ENCODE data around the gene NKIRAS1.
"Not testable (repeated sequence)": the region's sequence is repeated elsewhere in the genome, so short reads cannot be mapped to it uniquely, and the experiment has no call there.

NKIRAS1 gene

DNA sequence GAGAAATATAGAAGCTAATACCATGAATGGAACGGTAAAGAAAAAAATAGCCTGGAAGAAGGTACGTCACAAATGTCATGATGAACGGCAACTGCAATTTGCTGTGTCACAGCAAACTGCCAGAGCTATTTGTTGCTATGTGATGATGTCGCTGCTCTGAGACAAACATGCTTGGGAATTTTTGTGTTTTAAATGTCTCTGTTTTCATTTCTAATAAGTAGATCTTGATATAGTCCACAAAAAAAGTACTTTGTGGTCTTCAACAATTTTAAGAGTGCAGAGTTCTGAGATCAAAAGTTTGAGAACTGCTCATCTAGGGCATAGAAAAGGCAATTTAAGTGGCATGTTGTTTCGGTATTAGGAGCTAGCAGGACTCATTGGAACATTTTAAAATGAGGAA is 24.0 kb upstream of the NKIRAS1 start:
- DNase-seq (no peak), ATAC-seq (no peak)

DNA sequence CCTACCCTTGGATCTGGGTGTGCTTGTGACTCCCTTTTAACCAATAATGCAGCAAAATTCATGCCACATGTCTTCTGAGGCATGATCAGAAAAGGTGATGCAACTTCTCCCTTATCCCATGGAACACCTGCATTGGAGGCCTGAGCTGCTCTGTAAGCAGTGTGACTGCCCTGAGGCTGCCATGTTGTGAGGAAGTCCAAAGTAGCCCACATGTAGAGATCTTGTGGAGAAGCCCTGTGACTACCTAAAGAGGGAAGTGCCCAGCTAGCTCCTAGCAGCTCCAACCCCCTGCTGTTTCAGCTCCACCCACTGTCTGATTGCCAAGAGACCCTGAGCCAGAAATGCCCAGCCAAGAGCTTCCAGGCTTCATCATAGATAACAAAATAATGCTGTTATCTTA is 21.9 kb upstream of the NKIRAS1 start:
- no peak for ATAC-seq
- no peak for DNase-seq

DNA sequence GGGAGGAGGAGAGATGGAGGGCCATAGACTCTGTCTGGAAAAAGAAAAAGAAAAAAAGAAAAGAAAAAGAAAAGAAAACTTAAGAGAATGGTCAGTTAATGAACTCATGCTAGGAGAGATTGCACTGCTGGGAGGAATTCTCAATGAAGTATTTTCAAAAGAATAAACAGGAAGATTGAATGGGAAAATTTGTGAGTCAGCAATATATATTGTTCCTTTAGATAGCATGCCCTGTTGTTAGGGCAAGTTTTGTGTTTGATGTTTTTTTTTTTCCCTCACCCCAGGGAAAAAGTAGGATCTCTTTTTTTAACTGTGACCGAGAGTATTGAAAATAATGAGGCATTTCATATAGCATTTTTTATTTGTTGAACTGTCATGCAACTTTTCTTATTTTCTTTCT is 20.5 kb upstream of the NKIRAS1 start:
- DNase-seq (no peak), ATAC-seq (no peak)

- ATAC-seq: no peak
- no peak for DNase-seq
Observed at GRCh38 chr3:23934253-23934652, 17.5 kb upstream of the NKIRAS1 start.

- ATAC-seq: no peak
- no peak for DNase-seq
Observed at GRCh38 chr3:23932571-23932970, 15.8 kb upstream of the NKIRAS1 start.

GRCh38 chr3:23931597-23931996 is 14.8 kb upstream of the NKIRAS1 start:
- no peak for ATAC-seq

DNA sequence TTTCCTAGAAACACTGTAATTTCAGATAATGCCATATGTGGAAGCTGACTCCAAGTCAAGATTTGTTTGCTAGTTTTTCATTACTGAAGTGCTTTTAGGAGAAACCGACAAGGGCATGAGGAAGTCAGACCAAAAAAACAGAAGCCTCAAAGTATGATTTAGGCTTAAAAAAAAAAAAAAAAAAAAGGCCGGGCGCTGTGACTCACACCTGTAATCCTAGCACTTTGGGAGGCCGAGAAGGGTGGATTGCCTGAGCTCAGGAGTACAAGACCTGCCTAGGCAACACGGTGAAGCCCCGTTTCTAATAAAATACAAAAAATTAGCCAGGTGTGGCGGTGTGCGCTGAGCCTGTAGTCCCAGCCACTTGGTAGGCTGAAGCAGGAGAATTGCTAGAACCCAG is 11.7 kb upstream of the NKIRAS1 start:
- ATAC-seq (no peak), DNase-seq (no peak)

More at GRCh38 chr3:23931597-23931996, 14.8 kb upstream of the NKIRAS1 start:
- DNase-seq: no peak

DNA sequence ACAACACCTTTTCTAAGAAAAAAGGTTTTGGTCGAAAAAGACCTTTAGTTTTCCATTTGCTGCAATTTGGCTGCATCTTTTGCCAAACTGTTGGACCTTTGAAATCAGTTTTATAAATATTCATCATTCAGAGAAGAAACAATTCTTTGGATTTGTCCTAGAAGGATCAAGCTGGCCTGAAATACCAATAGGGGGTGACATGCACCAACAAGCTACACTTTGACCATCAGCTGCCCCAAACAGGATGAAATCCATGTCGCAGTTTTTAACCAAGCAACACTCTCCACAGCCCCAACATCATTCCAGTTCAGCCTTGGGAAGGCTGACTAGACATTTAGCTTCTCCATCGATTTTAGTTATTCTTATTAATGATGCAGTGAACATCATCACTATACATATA is 9.9 kb upstream of the NKIRAS1 start:
- no peak for DNase-seq

GRCh38 chr3:23926246-23926645 is 9.5 kb upstream of the NKIRAS1 start:
- no peak for DNase-seq
- no peak for ATAC-seq

More for the DNA sequence above, 9.9 kb upstream of the NKIRAS1 start:
- ATAC-seq: no peak

- no peak for DNase-seq
- ATAC-seq: no peak
Observed at GRCh38 chr3:23923786-23924185, 7.0 kb upstream of the NKIRAS1 start.

DNA sequence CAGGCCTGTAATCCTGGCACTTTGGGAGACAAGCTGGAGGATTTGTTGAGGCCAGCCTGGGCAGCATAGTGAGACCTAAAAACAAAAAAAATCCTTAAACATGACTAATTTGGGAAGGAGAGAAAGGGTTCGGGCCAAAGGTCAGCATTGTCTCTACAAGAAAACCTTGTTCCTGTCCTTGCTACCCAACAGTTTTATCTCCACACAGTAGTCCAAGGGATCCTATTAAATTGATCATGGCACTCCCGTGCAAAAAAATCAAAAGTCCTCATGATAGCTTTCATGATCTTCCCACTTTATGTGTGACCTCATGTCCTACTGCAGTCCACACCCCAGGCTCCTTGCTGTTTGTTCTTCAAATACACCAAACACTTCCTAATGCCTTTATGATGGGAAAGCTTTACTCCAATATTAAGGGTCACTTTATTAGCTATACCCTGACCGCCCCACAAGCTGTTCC is 4.3 kb upstream of the NKIRAS1 start:
- DNase-seq: no peak

DNA sequence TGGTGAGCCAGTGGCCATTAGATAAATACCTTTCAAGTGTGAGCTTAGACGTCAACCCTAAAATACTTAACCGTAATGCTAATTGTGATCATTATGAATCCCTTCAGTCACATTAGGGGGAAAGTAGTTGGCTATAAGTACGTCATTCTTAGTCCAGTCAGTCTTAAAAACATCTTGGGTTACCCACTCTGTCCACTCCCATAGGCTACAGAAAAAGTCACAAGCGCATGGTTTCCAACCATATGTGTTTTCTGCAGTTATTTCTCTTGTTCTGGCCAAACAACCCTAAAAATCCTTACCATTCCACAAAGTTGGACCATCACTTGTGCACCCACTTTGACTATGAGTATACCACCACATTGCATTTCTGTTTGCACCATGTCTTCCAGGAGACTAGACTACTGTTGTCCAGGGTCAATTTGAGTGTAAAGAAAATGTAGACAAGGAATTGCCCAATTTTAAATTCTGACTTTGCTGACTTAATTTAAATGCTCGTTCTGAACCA is 3.4 kb upstream of the NKIRAS1 start:
- DNase-seq: no peak
- ATAC-seq: no peak

More for the DNA sequence above, 4.3 kb upstream of the NKIRAS1 start:
- no peak for ATAC-seq

DNA sequence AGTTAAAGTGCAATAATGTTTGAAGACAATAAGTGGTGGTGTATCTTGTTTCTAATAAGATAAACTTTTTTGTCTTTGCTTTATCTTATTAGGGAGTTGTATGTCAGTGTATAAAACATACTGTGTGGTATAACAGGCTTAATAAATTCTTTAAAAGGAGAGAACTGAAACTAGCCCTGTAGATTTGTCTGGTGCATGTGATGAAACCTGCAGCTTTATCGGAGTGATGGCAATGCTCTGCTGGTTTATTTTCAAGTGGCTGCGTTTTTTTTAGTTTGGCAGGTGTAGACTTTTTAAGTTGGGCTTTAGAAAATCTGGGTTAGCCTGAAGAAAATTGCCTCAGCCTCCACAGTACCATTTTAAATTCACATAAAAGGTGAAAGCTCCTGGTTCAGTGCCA is 2.8 kb upstream of the NKIRAS1 start:
- DNase-seq (no peak), ATAC-seq (no peak)

DNA sequence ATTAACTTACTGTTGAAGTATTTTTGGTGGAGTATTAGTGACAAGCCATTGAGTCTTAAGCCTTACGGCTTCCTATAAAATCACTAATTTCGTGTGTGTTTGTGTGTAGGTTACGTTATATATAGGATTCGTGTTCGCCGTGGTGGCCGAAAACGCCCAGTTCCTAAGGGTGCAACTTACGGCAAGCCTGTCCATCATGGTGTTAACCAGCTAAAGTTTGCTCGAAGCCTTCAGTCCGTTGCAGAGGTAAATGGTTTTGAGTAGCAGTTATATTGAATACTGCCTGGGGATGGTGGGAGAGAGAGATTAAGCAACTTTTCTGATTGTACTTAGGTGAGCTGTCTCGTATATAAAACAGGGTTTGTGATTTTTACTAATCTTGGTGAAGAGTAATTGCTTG is 1.5 kb upstream of the NKIRAS1 start:
- DNase-seq, ATAC-seq: not testable (repeated sequence)

DNA sequence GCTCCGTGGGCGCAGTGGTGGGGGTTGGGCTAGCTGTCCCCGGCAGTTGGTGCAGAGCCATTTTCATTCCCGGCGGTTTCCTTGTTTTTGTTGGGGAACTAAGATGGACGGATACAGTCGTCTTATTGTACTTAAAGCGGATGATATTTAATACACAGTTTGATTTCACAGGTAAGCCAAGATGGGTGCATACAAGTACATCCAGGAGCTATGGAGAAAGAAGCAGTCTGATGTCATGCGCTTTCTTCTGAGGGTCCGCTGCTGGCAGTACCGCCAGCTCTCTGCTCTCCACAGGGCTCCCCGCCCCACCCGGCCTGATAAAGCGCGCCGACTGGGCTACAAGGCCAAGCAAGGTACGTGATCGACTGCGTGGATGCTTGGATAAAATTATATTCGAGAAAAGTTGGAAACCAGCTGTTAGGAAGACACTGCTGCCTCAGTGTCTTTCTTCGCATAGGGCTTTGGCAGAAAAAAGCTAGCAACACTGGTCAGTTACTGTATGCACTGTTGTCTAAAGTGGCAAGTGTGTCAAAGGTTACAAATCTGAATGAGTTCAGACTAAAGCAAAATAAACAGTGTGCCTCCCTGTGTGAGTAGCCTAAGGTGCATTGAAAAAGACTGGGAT is 1.0 kb upstream of the NKIRAS1 start:
- not testable (repeated sequence) for ATAC-seq, DNase-seq

GRCh38 chr3:23916152-23916885 is 471 bp downstream of the NKIRAS1 start:
- DNase-seq (no peak), ATAC-seq (peak; percentile 42)

- ATAC-seq (no peak), DNase-seq (no peak)
Observed at GRCh38 chr3:23915537-23916108, 1.2 kb downstream of the NKIRAS1 start.

DNA sequence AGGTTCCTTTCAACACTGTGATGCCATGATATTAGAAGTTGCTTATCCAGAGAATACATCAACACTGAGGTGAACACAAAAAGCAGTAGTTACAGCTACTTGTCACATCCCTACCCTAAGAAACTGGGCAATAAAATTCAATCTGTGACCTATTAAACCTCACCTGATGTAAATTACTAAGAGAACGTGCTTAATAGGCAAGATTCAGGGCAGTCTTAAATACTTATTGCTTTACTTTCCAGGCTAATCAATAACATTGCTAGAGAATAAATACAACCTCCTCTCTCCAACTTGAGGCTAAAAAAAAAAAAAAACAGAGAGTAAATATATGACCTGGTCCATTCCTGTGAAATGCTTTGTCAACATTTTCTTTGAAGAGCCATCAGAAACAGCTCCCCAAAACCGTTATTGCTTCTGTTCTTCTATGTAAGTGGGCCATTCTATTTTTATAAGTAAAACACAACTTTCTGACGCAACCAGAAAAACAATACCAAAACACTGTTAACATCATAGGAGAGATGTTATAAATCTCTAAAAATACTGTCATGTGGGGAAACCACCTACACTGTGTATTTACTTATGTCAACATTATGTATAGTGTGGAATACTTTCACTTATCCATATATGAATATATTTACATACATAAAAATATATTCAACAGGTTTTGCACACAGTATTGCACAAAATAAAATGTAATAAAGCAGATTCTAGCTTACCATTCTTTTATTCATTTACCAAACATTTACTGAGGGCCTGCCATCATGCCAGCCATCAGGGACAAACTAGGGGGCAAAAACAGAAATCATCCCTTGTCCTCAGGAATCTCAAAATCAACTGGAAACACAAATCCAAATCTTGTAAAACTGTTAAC is 2.7 kb downstream of the NKIRAS1 start:
- ATAC-seq: no peak
- no peak for DNase-seq

- no peak for ATAC-seq
- DNase-seq: no peak
Observed at GRCh38 chr3:23913182-23913581, 3.6 kb downstream of the NKIRAS1 start.

GRCh38 chr3:23912335-23912734 is 4.5 kb downstream of the NKIRAS1 start:
- DNase-seq, ATAC-seq: not testable (repeated sequence)

DNA sequence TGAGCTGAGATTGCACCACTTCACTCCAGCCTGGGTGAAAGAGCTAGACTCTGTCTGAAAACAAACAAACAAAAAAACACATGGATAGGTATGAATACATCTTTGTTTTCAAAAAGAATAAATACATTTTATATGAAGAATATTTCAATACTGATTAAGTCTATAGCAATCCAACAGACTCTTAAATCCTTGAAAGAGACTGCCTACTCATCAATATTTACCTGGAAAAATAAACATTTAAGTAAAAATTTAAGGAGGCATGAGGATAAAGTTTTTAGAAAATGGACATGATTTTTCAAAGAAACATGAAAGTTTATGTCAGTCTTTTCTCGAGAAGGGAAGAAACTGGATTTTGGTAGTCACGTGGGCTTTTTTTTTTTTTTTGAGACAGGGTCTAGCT is 5.4 kb downstream of the NKIRAS1 start:
- DNase-seq (no peak), ATAC-seq (no peak)

GRCh38 chr3:23909341-23909740 is 7.4 kb downstream of the NKIRAS1 start:
- DNase-seq: no peak
- no peak for ATAC-seq

Data from stimulated activated naive CD8-positive, alpha-beta T cell treated with anti-CD3 and anti-CD28 coated beads, Interleukin-15, Interleukin-2, amounts not matched to agents 100 U/mL and 50 U/mL, for 24 hours (primary cell).